NCI-H1105 treated with DMSO at 0.1 percent for 48 hours (cell line): ENCODE data around the gene BCAS3.
"Not testable (repeated sequence)": the region's sequence is repeated elsewhere in the genome, so short reads cannot be mapped to it uniquely, and the experiment has no call there.

Source experiments
- DNase-seq: peaks from one replicate; lab custom pipeline; 2025; lab: John Stamatoyannopoulos, UW

The BCAS3 gene

DNA sequence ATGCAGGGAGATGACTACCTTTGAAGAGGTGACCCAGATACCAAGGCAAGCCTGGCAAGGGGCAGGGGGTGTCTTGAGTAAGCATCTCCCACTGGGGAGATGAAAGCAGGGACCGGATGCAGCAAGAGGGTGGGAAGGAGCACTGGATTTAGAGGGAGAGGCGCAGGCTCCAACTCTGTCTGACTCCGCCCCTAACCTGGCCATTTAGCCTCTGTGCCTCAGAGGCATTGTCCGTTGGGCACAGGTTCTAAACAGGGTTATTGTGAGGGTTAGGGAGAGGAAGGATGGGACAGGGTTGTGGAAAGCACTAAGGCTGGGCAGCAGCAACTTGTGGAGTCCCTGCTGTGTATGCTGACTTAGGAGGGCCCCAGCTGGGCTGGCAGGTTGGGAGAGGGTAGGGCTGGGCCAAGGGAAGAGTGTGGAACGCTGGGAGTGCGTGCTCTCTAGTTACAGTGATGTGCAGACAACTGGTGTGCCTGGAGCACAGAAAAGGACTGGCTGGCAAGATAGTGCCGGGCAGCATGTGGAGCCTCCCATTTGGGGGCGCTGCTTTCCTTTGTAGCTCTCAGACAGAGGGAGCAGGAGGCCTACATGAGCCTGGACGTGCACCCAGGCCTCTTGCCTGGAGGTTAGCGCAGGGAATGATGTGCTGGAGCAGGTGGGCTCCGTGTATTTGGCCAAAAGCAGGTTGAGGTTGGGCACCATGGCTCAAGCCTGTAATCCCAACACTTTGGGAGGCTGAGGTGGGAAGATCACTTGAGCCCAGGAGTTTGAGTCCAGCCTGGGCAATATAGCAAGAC is 748.2 kb downstream of the BCAS3 start:
- no peak for DNase-seq

- no peak for DNase-seq
Observed at GRCh38 chr17:61426482-61427304, 749.0 kb downstream of the BCAS3 start.

DNA sequence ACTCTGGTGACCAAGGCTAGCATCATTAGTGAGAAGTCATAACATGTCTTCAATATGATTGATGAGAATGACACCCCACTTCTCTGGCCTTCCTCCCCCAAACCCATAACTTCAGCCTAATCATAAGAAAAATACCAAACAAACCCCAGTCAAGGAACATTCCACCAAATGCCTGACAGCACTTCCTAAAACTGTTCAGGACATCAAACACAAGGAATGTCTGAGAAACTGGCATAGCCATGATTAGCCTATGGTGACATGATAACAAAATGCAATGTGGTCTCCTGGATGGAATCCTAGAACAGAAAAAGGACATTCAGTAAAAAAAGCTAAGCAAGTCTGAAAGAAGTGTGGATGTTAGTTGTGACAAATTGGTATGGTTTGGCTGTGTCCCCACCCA is 749.9 kb downstream of the BCAS3 start:
- DNase-seq: no peak

DNA sequence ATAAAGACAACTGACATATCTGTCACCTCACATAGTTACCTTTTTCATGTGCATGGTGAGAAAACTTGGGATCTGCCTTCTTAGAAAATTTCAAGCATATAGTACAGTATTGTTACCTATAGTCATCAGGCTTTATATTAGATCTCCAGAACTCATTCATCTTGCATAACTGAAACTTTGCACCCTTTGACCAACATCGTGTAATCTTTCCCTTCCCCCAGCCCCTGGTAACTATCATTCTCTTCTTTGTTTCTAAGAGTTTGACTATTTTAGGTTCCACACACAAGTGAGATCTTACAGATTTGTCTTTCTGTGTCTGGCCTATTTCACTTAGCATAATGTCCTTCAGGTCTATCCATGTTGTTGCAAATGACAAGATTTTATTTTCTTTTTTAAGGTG is 751.6 kb downstream of the BCAS3 start:
- no peak for DNase-seq

DNA sequence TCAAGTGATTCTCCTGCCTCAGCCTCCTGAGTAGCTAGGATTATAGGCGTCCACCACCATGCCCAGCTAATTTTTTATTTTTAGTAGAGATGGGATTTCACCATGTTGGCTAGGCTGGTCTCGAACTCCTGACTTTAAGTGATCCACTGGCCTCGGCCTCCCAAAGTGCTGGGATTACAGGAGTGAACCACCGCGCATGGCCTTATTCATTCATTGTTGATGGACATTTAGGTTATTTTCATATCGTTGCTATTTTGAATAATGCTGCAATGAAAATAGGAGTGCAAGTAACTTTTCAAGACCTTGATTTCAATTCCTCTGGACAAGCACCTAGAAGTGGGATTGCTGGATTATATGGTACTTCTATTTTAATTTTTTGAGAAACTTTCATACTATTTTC is 752.2 kb downstream of the BCAS3 start:
- DNase-seq: not testable (repeated sequence)

DNA sequence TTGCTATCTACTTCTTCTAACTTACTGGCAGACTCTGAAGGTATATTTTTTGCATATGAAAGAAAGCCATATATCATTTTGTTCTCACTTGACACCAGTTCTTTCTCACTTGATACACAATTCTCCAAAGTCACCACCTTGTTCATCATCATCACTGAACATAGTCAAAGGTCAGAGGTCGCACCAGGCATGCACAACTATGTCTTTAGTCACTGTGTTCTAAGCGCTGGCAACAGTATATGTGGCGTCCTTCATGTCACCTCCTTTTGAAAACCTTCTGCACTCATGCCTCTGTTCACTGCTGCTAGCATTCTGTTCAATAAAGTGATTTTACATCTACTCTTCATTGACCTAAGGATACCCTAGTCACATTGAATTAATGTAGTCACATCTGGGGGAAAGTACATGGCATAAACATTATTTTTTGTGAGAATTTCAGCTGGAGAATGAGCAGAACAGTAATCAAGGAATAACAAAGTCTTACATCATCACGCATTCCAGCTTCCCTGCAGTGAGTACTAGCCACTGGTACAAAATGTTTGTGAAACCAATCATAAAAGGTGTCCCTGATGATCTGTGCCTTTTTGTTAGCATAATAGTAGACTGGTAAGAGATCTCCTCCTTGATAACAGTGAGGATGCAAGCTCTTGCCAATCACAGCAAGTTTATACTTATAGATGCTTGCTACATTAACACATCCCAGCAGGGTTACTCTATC is 754.1 kb downstream of the BCAS3 start:
- DNase-seq: no peak

DNA sequence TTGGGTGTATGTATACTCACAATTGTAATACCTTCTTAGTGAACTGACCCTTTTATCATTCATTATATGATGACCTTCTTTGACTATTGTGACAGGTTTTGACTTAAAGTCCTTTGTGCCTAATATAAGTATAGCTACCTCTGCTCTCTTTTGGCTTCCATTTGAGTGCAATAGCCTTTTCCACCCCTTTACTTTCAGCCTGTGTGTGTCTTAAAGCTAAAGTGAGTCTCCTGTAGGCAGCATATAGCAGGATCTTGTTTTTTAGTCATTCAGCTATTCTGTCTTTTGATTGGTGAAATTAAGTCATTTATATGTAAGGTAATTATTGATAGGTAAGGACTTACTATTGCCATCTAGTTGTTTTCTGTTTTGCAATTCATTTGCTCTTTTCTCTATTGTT is 758.6 kb downstream of the BCAS3 start:
- no peak for DNase-seq

GRCh38 chr17:61436995-61437704 is 759.5 kb downstream of the BCAS3 start:
- no peak for DNase-seq

DNA sequence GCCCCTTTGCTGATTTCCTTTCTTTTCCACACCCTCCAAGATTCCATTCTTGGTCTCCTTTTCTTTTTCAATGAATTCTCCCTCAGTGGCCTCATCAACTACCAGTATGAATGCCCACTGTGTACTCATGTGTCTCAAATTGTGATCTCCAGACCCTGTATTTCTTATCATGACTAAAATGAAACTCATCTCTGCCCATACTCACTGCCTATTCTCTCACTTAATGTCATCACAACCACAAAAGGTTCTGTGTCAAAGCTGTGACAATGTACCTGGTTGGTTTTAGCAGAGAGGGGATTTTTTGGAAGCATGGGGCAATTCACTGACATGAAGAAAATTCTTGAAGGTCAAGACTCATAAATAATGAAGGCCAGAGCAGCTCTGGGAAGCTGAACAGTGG is 763.0 kb downstream of the BCAS3 start:
- no peak for DNase-seq

DNA sequence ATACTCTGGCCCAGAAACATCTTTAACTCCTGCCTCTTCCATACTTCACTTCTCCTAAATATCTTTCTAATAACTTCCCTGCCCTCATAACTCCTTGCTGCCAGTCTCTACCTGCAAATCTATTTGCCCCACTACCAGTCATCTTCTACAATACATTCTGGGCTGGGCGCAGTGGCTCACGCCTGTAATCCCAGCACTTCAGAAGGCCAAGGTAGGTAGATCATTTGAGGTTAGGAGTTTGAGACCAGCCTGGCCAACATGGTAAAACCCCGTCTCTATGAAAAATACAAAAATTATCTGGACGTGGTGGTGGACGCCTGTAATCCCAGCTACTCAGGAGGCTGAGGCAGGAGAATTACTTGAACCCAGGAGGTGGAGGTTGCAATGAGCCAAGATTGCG is 763.9 kb downstream of the BCAS3 start:
- not testable (repeated sequence) for DNase-seq

GRCh38 chr17:61442136-61442775 is 764.6 kb downstream of the BCAS3 start:
- DNase-seq: no peak
